GM19043 (cell line): Measurements from ENCODE around the gene HOXD8.

Source experiments
- ATAC-seq: cut with Tn5 transposase; IDR thresholded peaks from one replicate; pipeline ENCODE4 v1.9.1; 2021; ENCODE audit warnings: low read depth; ENCODE audit not compliant: unreplicated experiment

HOXD8 gene

GRCh38 chr2:176101842-176102241 is 27.7 kb upstream of the HOXD8 start:
- ATAC-seq = no peak

- ATAC-seq = no peak
Observed at GRCh38 chr2:176102309-176102866, 27.1 kb upstream of the HOXD8 start.

- ATAC-seq = no peak
Observed at GRCh38 chr2:176103194-176103593, 26.3 kb upstream of the HOXD8 start.

- ATAC-seq = no peak
Observed at GRCh38 chr2:176103742-176104315, 25.7 kb upstream of the HOXD8 start.

- no peak for ATAC-seq
Observed at GRCh38 chr2:176104316-176105077, 25.0 kb upstream of the HOXD8 start.

GRCh38 chr2:176105078-176105729 is 24.3 kb upstream of the HOXD8 start:
- no peak for ATAC-seq

- ATAC-seq = no peak
Observed at GRCh38 chr2:176105730-176106580, 23.6 kb upstream of the HOXD8 start.

GRCh38 chr2:176106581-176107539 is 22.6 kb upstream of the HOXD8 start, which contains the start of gene HOXD11:
HOXD11 (plus strand) TSS chr2:176107280; CDS start chr2:176107356, 76 bp downstream.
- ATAC-seq = no peak

GRCh38 chr2:176107731-176108181 is 21.7 kb upstream of the HOXD8 start:
- no peak for ATAC-seq

GRCh38 chr2:176109192-176109901 is 20.2 kb upstream of the HOXD8 start:
- ATAC-seq = no peak

GRCh38 chr2:176109946-176110345 is 19.6 kb upstream of the HOXD8 start:
- no peak for ATAC-seq

GRCh38 chr2:176110415-176111308 is 18.8 kb upstream of the HOXD8 start:
- ATAC-seq = no peak

GRCh38 chr2:176111309-176111663 is 18.2 kb upstream of the HOXD8 start:
- no peak for ATAC-seq

- ATAC-seq = no peak
Observed at GRCh38 chr2:176111846-176112374, 17.6 kb upstream of the HOXD8 start.

GRCh38 chr2:176112375-176113302 is 16.9 kb upstream of the HOXD8 start:
- no peak for ATAC-seq

GRCh38 chr2:176114120-176114929 is 15.2 kb upstream of the HOXD8 start:
- no peak for ATAC-seq
